K562 (cell line): Measurements from ENCODE around the gene ENTREP1. TPM values are rescaled to one million over a fixed set of nuclear protein-coding genes. Genes with fewer than 3 reads are reported as not detected.

Experiments used
- ATAC-seq: fragments of 200-7000 bp; cut with Tn5 transposase; 3 replicates; pipeline ENCODE4 v1.9.1; 2020; ENCODE audit warnings: moderate library complexity
- BruUV-seq: library from RNA; stranded (reverse); fragments of 400-500 nt; replicated peaks from 2 replicates; lab custom pipeline; 2021; lab: Mats Ljungman, UMichigan
- CTCF ChIA-PET: fragments of 300-600 bp; formaldehyde crosslinking; extraction: SDS; loops from one replicate; lab custom pipeline; 2021; ENCODE audit warnings: low intra/inter-chr PET ratio; lab: Yijun Ruan, JAX
- POLR2A ChIA-PET: fragments of 300-600, 350-650 bp; sonication (Branson Sonifier 250); formaldehyde crosslinking; extraction: SDS; loops from one replicate; lab custom pipeline; 2021; ENCODE audit warnings: antibody characterized with exemption, inconsistent platforms; lab: Yijun Ruan, JAX
- DNase-seq, 4 experiments: peaks; one replicate each; pipeline versions ENCODE4 v3.0.0 to v3.0.0-alpha.2; 2011 to 2018; ENCODE audit warnings: low spot score in 3 of 4, mixed read lengths in 3 of 4; ENCODE audit errors: extremely low read depth in 1 of 4
- FAIRE-seq: peaks from 2 replicates; lab custom pipeline; 2011; peaks lifted over from hg19 to GRCh38; lab: Jason Lieb, UNC
- H2AFZ ChIP-seq: 2 replicates; pipeline ENCODE4 v1.6.0; 2011; ENCODE audit warnings: low read depth, low read length, control low read depth, inconsistent platforms
- H3K27ac ChIP-seq: fragments of 200-600 bp; 3 replicates; pipeline ENCODE4 v1.8.0; 2011; ENCODE audit warnings: low read depth, mild to moderate bottlenecking, control low read depth, inconsistent platforms, low read length, moderate library complexity, mixed read lengths; ENCODE audit errors: extremely low read depth
- H3K27me3 ChIP-seq, 2 experiments: fragments of 300-600 bp in 1 of 2; 2 replicates in 1 of 2; 3 replicates in 1 of 2; pipeline versions ENCODE4 v1.6.0 to v1.8.0; 2011; ENCODE audit warnings: inconsistent platforms in 2 of 2, low read length in 2 of 2, mild to moderate bottlenecking in 1 of 2, mixed read lengths in 1 of 2, moderate library complexity in 1 of 2; ENCODE audit not compliant: control insufficient read depth in 2 of 2, insufficient read depth in 2 of 2
- H3K36me3 ChIP-seq: fragments of 300-600 bp; 3 replicates; pipeline ENCODE4 v1.8.0; 2011; ENCODE audit warnings: mild to moderate bottlenecking, low read length, inconsistent platforms; ENCODE audit not compliant: control insufficient read depth, insufficient read depth
- H3K4me1 ChIP-seq, 2 experiments: fragments of 200-600 bp in 1 of 2; replicated peaks in 1 of 2; 2 replicates in 1 of 2; 3 replicates in 1 of 2; pipeline versions ENCODE4 v1.5.1 to v1.8.0; 2011; ENCODE audit warnings: inconsistent platforms in 2 of 2, low read length in 2 of 2, mild to moderate bottlenecking in 1 of 2, mixed read lengths in 1 of 2, moderate library complexity in 1 of 2; ENCODE audit not compliant: control insufficient read depth in 2 of 2, insufficient read depth in 2 of 2
- H3K4me2 ChIP-seq: 2 replicates; pipeline ENCODE4 v1.6.1; 2011; ENCODE audit warnings: low read length, control low read depth, inconsistent platforms, mixed read lengths; ENCODE audit not compliant: insufficient read depth
- H3K4me3 ChIP-seq: fragments of 200-600 bp; sonication (generic), shearing (Covaris generic); 2 replicates; pipeline ENCODE4 v1.5.1; 2016; ENCODE audit warnings: control low read depth, inconsistent platforms
- H3K79me2 ChIP-seq: fragments of 200-600 bp; 3 replicates; pipeline ENCODE4 v1.8.0; 2011; ENCODE audit warnings: low read length, inconsistent platforms; ENCODE audit not compliant: control insufficient read depth, insufficient read depth
- H3K9ac ChIP-seq, 2 experiments: 2 replicates each; pipeline versions ENCODE4 v1.6.0 to v1.6.1; 2011; ENCODE audit warnings: low read depth in 2 of 2, low read length in 2 of 2, control low read depth in 1 of 2, inconsistent platforms in 1 of 2, mild to moderate bottlenecking in 1 of 2, mixed read lengths in 1 of 2; ENCODE audit not compliant: insufficient read depth in 1 of 2
- H3K9me1 ChIP-seq: one replicate; pipeline ENCODE4 v1.6.0; 2011; ENCODE audit warnings: inconsistent platforms, mild to moderate bottlenecking, low read length, moderate library complexity; ENCODE audit not compliant: control insufficient read depth, insufficient read depth
- H3K9me3 ChIP-seq: replicated peaks from 2 replicates; pipeline ENCODE4 v1.5.1; 2011; ENCODE audit warnings: low read depth, low read length, inconsistent platforms; ENCODE audit not compliant: control insufficient read depth, insufficient read depth
- H4K20me1 ChIP-seq: replicated peaks from 2 replicates; pipeline ENCODE4 v1.6.1; 2011; ENCODE audit warnings: low read length, inconsistent platforms, mixed read lengths; ENCODE audit not compliant: control insufficient read depth, insufficient read depth
- BRCA1 ChIP-seq, 2 experiments: fragments of 450-650 bp in 1 of 2; sonication (generic) in 1 of 2; formaldehyde crosslinking in 1 of 2; IDR thresholded peaks; 2 replicates each; pipeline versions ENCODE4 v1.5.0 to v1.6.1; 2017 to 2020; ENCODE audit warnings: mild to moderate bottlenecking in 1 of 2, missing genetic modification reagents in 1 of 2
- CREM ChIP-seq: IDR thresholded peaks from 2 replicates; pipeline ENCODE4 v1.6.1; 2014; ENCODE audit warnings: antibody characterized with exemption, low read depth
- MED1 ChIP-seq: sonication (generic); formaldehyde crosslinking; IDR thresholded peaks from 2 replicates; pipeline ENCODE4 v1.8.1; 2023; ENCODE audit warnings: missing genetic modification reagents, borderline replicate concordance
- PML ChIP-seq: IDR thresholded peaks from 2 replicates; pipeline ENCODE4 v1.6.1; 2012; ENCODE audit warnings: low read length, inconsistent platforms
- POLR2AphosphoS2 ChIP-seq: IDR thresholded peaks from 2 replicates; pipeline ENCODE4 v1.6.1; 2012; ENCODE audit warnings: low read length, improper control_type of control experiment
- RUNX1 ChIP-seq: sonication (generic); IDR thresholded peaks from 2 replicates; pipeline ENCODE4 v1.6.1; 2016; ENCODE audit warnings: antibody characterized with exemption, low read depth
- TRIM24 ChIP-seq, 2 experiments: fragments of 450-650 bp; IDR thresholded peaks; 2 replicates each; pipeline ENCODE4 v1.6.1; 2016
- ZBTB1 ChIP-seq: sonication (generic); formaldehyde crosslinking; IDR thresholded peaks from 2 replicates; pipeline ENCODE4 v1.8.1; 2023; ENCODE audit warnings: missing genetic modification reagents, low read depth, mild to moderate bottlenecking, borderline replicate concordance
- ZBTB17 ChIP-seq: fragments of 450-650 bp; formaldehyde crosslinking; IDR thresholded peaks from 2 replicates; pipeline ENCODE4 v1.4.0; 2020; ENCODE audit warnings: mild to moderate bottlenecking
- ZBTB8A ChIP-seq: fragments of 450-650 bp; IDR thresholded peaks from 2 replicates; pipeline ENCODE4 v1.6.1; 2018; ENCODE audit warnings: mild to moderate bottlenecking, moderate library complexity; ENCODE audit not compliant: partially characterized antibody
- ZNF274 ChIP-seq: IDR thresholded peaks from 2 replicates; pipeline ENCODE4 v1.6.1; 2011; ENCODE audit warnings: low read depth, mild to moderate bottlenecking, low read length, moderate library complexity, borderline replicate concordance
- ZNF589 ChIP-seq: fragments of 200-800 bp; sonication (Bioruptor generic); IDR thresholded peaks from 2 replicates; pipeline ENCODE4 v1.6.1; 2016; ENCODE audit warnings: low read depth, missing genetic modification characterization, missing compliant biosample characterization
- ZNF79 ChIP-seq: fragments of 250-450 bp; sonication (Bioruptor Pico); IDR thresholded peaks from 2 replicates; pipeline ENCODE4 v1.4.0; 2020; ENCODE audit warnings: low read depth, mild to moderate bottlenecking, moderate library complexity
- WGBS: fragments of 100-300 bp; shearing (Covaris generic); methylation state at CpG from one replicate; pipeline ENCODE4 v1.1.6; 2016; ENCODE audit warnings: low coverage, mixed read lengths; ENCODE audit not compliant: insufficient coverage; ENCODE audit errors: missing lambda C conversion rate; 5-methylcytosine and 5-hydroxymethylcytosine counted together
- in situ Hi-C: fragments of 300-500 bp; cut with MboI; formaldehyde crosslinking; loops from 4 replicates; pipeline ENCODE4 v1.15.0; 2018; ENCODE audit warnings: inconsistent platforms, mixed read lengths
- intact Hi-C: fragments of 100-400 bp; cut with micrococcal nuclease; formaldehyde crosslinking; loops from 2 replicates; pipeline ENCODE4 v1.14.2; 2022
- polyA plus RNA-seq, 8 experiments: library from polyadenylated mRNA; depleted of rRNA in 4 of 8; stranded (reverse) in 5 of 8; unstranded in 3 of 8; fragments of >200 nt; fragmentation: Nextera tagmentation in 2 of 8; fragmentation: Illumina TruSeq in 1 of 8; extraction: Ambion mirVana in 2 of 8; extraction: Trizol in 1 of 8; gene quantifications; 2 replicates each; pipeline versions ENCODE4 v1.2.1 to v1.2.3, GENCODE V29; 2011 to 2014; ENCODE audit warnings: inconsistent platforms in 1 of 8, missing spikeins in 1 of 8
- total RNA-seq, 7 experiments: library from RNA; depleted of rRNA in 6 of 7; stranded (reverse); fragments of >200 nt in 6 of 7; fragmentation: Illumina TruSeq in 2 of 7; extraction: Trizol in 2 of 7; gene quantifications; 2 replicates each; pipeline versions ENCODE4 v1.2.1 to v1.2.3, GENCODE V29; 2011 to 2021; ENCODE audit warnings: low replicate concordance in 1 of 7
- TF ChIP-seq, protein P1 (sequence below): fragments of 450-650 bp; IDR thresholded peaks from 2 replicates; pipeline ENCODE4 v1.6.1; 2017; ENCODE audit warnings: antibody characterized with exemption, mild to moderate bottlenecking

ENTREP1 gene
- total and polyA plus RNA-seq, 9 of the 15 experiments (the other 6 are each of a cell fraction or from before 2014, with no cell fraction given), result not detected

DNA sequence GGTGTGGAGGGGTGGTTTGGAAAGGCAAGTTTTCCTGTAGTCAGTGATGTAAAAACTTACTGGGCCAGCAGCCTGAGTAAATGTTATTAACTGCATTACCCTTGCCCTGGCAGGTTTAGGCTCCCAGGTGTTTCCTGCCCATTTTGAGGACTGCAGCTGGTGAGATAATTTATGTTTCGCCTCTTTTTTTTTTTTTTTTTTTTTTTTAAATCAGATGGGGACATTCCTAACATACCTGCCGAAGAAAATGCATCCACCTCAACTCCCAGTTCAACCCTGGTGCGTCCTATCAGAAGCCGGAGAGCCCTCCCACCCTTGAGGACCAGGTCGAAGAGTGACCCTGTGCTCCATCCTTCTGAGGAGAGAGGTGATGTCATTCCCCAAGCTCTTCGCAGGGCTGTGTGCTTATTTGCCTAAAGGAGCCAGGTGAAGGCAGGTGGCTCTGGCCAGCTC is 60.6 kb downstream of the ENTREP1 start (continued):
- TF ChIP-seq, protein P1, sequence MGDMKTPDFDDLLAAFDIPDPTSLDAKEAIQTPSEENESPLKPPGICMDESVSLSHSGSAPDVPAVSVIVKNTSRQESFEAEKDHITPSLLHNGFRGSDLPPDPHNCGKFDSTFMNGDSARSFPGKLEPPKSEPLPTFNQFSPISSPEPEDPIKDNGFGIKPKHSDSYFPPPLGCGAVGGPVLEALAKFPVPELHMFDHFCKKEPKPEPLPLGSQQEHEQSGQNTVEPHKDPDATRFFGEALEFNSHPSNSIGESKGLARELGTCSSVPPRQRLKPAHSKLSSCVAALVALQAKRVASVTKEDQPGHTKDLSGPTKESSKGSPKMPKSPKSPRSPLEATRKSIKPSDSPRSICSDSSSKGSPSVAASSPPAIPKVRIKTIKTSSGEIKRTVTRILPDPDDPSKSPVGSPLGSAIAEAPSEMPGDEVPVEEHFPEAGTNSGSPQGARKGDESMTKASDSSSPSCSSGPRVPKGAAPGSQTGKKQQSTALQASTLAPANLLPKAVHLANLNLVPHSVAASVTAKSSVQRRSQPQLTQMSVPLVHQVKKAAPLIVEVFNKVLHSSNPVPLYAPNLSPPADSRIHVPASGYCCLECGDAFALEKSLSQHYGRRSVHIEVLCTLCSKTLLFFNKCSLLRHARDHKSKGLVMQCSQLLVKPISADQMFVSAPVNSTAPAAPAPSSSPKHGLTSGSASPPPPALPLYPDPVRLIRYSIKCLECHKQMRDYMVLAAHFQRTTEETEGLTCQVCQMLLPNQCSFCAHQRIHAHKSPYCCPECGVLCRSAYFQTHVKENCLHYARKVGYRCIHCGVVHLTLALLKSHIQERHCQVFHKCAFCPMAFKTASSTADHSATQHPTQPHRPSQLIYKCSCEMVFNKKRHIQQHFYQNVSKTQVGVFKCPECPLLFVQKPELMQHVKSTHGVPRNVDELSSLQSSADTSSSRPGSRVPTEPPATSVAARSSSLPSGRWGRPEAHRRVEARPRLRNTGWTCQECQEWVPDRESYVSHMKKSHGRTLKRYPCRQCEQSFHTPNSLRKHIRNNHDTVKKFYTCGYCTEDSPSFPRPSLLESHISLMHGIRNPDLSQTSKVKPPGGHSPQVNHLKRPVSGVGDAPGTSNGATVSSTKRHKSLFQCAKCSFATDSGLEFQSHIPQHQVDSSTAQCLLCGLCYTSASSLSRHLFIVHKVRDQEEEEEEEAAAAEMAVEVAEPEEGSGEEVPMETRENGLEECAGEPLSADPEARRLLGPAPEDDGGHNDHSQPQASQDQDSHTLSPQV, result no peak
- TF ChIP-seq, all 486 proteins: peak for 0

DNA sequence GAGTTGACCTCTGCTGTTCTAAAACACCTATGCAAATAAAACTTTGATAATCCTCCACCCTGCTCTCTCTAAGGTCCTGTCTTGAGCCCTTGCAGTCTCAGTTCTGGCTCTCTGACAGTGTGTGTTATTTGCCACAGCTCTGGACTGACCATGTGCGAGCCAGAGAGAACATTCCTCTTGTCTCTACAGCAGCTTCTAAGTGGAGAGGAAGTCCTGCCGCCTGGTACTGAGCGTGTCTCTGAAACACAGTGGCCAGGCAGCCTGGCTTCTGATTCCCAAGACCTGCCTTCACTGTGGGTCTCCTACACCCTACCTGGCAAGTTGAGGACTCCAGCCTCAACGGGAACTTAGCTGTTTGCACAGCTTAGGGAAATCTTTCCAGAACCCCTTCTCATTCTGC is 61.6 kb downstream of the ENTREP1 start:
- WGBS, result 3% methylated on average over 4 of the region's 4 CpGs

More for the DNA sequence above, 61.6 kb downstream of the ENTREP1 start:
- no peak overlapping the region for H3K4me2 ChIP-seq
- H3K9me1 ChIP-seq, result no peaks in the 10 kb centered on the region
- ATAC-seq, result no peak
- intact Hi-C loops, result no loop called here
- H3K4me3 ChIP-seq, result no peak overlapping the region
- TF ChIP-seq ZNF589 (CRISPR knock-in tag) (no peak), PML (no peak), TRIM24 (IDR thresholded peaks at IDR 0.05) (no peak), RUNX1 (no peak), ZBTB17 (CRISPR knock-in tag) (no peak), MED1 (CRISPR knock-in tag) (no peak), ZNF274 (no peak), CREM (no peak), ZBTB1 (CRISPR knock-in tag) (no peak), ZNF79 (no peak), ZBTB8A (no peak), POLR2AphosphoS2 (no peak), BRCA1 (IDR thresholded peaks at IDR 0.05) (no peak), BRCA1 (CRISPR knock-in tag; IDR thresholded peaks at IDR 0.05) (no peak)
- H3K79me2 ChIP-seq, result no peaks in the 10 kb centered on the region
- H4K20me1 ChIP-seq, result no peaks in the 10 kb centered on the region
- no TSS peak for BruUV-seq
- FAIRE-seq, result no peak
- no peaks in the 10 kb centered on the region for H3K4me1 ChIP-seq
- ChIA-PET POLR2A (no interaction called here), CTCF (no interaction called here)
- no peaks in the 10 kb centered on the region for H3K9me3 ChIP-seq
- H3K27me3 ChIP-seq, result peaks cover 2 to 27% of the 10 kb centered on the region in 2 experiments; a peak in 4 of 5 replicates
- H3K9ac ChIP-seq, result no peak overlapping the region
- in situ Hi-C loops, result no loop called here
- no peak overlapping the region for H2AFZ ChIP-seq
- H3K27ac ChIP-seq, result no peak overlapping the region
- no peaks in the 10 kb centered on the region for H3K36me3 ChIP-seq
- DNase-seq, result no peak
